Mesothelial cell of epicardium (in vitro differentiated cells): Measurements from ENCODE around the gene CAPZA1. TPM values are rescaled to one million over a fixed set of nuclear protein-coding genes. Genes with fewer than 3 reads are reported as not detected.

Experiments used
- DNase-seq, 2 experiments: peaks; one replicate each; pipeline ENCODE4 v3.0.0; 2021; ENCODE audit warnings: low spot score in 2 of 2; ENCODE audit not compliant: unreplicated experiment in 2 of 2
- H3K27ac Mint-ChIP-seq: 2 replicates; pipeline ENCODE4 v1.8.0; 2021; ENCODE audit warnings: mixed read lengths
- H3K27me3 Mint-ChIP-seq: 2 replicates; pipeline ENCODE4 v1.8.0; 2021; ENCODE audit warnings: low read depth, mixed read lengths
- H3K36me3 Mint-ChIP-seq: 2 replicates; pipeline ENCODE4 v1.8.0; 2021; ENCODE audit warnings: mixed read lengths
- H3K4me1 Mint-ChIP-seq: 2 replicates; pipeline ENCODE4 v1.8.0; 2021; ENCODE audit warnings: mixed read lengths
- H3K4me3 Mint-ChIP-seq: 2 replicates; pipeline ENCODE4 v1.8.0; 2021; ENCODE audit warnings: mild to moderate bottlenecking, moderate library complexity, mixed read lengths
- H3K9me3 Mint-ChIP-seq: 2 replicates; pipeline ENCODE4 v1.8.0; 2021; ENCODE audit warnings: mixed read lengths
- CTCF ChIP-seq: fragments of 200-600 bp; sonication (generic); IDR thresholded peaks from one replicate; pipeline ENCODE4 v1.5.0; 2021; ENCODE audit warnings: antibody characterized with exemption; ENCODE audit not compliant: unreplicated experiment
- total RNA-seq: library from RNA; stranded (reverse); gene quantifications from 3 replicates; pipeline ENCODE4 v1.2.1, GENCODE V29; 2021

Gene CAPZA1
- total RNA-seq, 1 donor from 2014 or later: 109 TPM

- peak within 1 kb of the TSS; percentile 78 for H3K4me3 Mint-ChIP-seq
These were observed 87.0 kb downstream of the CAPZA1 start, which contains the start of gene RHOC for GRCh38 chr1:112706505-112707220. TSS of gene RHOC (minus strand) at chr1:112707127. CDS start at chr1:112703799, 3,328 bp downstream.

GRCh38 chr1:112707221-112708001, 87.8 kb downstream of the CAPZA1 start:
- H3K27me3 Mint-ChIP-seq: peaks cover 10% of the 10 kb centered on the region
- peak overlapping the region; percentile 74 for H3K4me3 Mint-ChIP-seq
- H3K9me3 Mint-ChIP-seq: no peaks in the 10 kb centered on the region
- TF ChIP-seq CTCF: peak; percentile 72
- peaks cover 44% of the 10 kb centered on the region for H3K4me1 Mint-ChIP-seq
- H3K36me3 Mint-ChIP-seq: peaks cover 2% of the 10 kb centered on the region
- peak overlapping the region; percentile 35 for H3K27ac Mint-ChIP-seq
- DNase-seq: peak; percentile 70 to 84

More at GRCh38 chr1:112706505-112707220, 87.0 kb downstream of the CAPZA1 start, which contains the start of gene RHOC:
- H3K9me3 Mint-ChIP-seq: no peaks in the 10 kb centered on the region
- peak within 1 kb of the TSS; percentile 95 for H3K27ac Mint-ChIP-seq
- peaks cover 51% of the 10 kb centered on the region for H3K4me1 Mint-ChIP-seq
- TF ChIP-seq CTCF: no peak
- peaks cover 10% of the 10 kb centered on the region for H3K36me3 Mint-ChIP-seq
- H3K27me3 Mint-ChIP-seq: peaks cover 4% of the 10 kb centered on the region
- DNase-seq: peak in 1 of 2 experiments; percentile 68

GRCh38 chr1:112708002-112708448, 88.4 kb downstream of the CAPZA1 start:
- no peak for DNase-seq
- H3K27ac Mint-ChIP-seq: no peak overlapping the region
- H3K27me3 Mint-ChIP-seq: peaks cover 16% of the 10 kb centered on the region
- peaks cover 38% of the 10 kb centered on the region for H3K4me1 Mint-ChIP-seq
- no peaks in the 10 kb centered on the region for H3K36me3 Mint-ChIP-seq
- no peak for TF ChIP-seq CTCF
- peak overlapping the region; percentile 74 for H3K4me3 Mint-ChIP-seq
- H3K9me3 Mint-ChIP-seq: no peaks in the 10 kb centered on the region

DNA sequence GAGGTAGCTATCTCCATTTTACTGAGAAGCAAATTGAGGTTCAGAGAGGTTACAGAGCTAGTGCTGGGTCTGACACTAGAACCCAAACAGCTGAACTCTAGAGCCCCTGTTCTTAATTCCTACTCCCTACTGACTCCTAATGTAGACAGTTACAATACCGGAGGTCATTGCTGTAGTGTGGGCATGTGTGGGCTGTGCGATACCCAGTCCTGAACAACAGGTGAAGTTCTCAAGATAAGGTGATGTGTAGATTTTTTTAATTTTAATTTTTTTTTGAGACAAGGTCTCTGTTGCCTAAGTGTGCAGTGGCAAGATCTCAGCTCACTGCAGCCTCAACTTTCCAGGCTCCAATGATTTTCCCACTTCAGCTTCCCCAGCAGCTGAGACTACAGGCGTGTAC, 88.9 kb downstream of the CAPZA1 start:
- H3K27ac Mint-ChIP-seq: no peak overlapping the region
- H3K4me3 Mint-ChIP-seq: no peak overlapping the region
- no peaks in the 10 kb centered on the region for H3K36me3 Mint-ChIP-seq
- DNase-seq: no peak
- no peaks in the 10 kb centered on the region for H3K9me3 Mint-ChIP-seq
- no peak for TF ChIP-seq CTCF
- H3K27me3 Mint-ChIP-seq: peaks cover 21% of the 10 kb centered on the region
- H3K4me1 Mint-ChIP-seq: peaks cover 34% of the 10 kb centered on the region

GRCh38 chr1:112710159-112710558, 90.5 kb downstream of the CAPZA1 start:
- no peaks in the 10 kb centered on the region for H3K9me3 Mint-ChIP-seq
- no peak overlapping the region for H3K27ac Mint-ChIP-seq
- no peaks in the 10 kb centered on the region for H3K36me3 Mint-ChIP-seq
- DNase-seq: no peak
- H3K27me3 Mint-ChIP-seq: peaks cover 32% of the 10 kb centered on the region
- no peak overlapping the region for H3K4me3 Mint-ChIP-seq
- H3K4me1 Mint-ChIP-seq: peaks cover 26% of the 10 kb centered on the region
- no peak for TF ChIP-seq CTCF
